PC-3 (cell line): ENCODE data around the gene BLM.

Source experiments
- EZH2 ChIP-seq: fragments of 300-600 bp; sonication (generic); IDR thresholded peaks from one replicate; pipeline ENCODE4 v1.6.1; 2017; ENCODE audit warnings: antibody characterized with exemption, mild to moderate bottlenecking, low read length; ENCODE audit not compliant: unreplicated experiment
- EZH2phosphoT487 ChIP-seq: fragments of 300-600 bp; sonication (generic); IDR thresholded peaks from 2 replicates; pipeline ENCODE4 v1.6.1; 2018; ENCODE audit warnings: mild to moderate bottlenecking, antibody characterized with exemption, low read length, borderline replicate concordance
- TF ChIP-seq, protein P1 (sequence below): fragments of 300-600 bp; sonication (generic); conservative IDR thresholded peaks from 2 replicates; pipeline ENCODE4 v1.5.1; 2017; ENCODE audit warnings: antibody characterized with exemption, low read depth, mild to moderate bottlenecking, low read length

DNA sequence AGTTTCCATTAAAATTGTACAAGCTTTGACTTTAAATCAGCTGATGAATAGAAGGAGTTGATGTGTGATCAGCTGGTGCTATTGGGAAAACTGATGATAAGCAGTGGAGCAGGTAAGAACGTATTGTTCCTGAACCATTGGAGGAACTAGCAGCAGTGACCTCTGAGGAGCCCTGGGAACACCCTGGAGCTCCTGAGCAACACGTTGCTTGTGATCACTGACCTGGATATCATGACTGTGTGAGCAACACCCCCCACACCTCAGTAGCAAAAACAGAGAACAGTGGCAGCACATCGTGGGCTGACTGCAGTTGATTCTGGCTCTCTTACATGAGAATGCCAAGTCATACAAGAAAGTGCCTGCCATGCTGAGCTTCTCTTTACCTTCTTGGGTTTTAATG lies 72.9 kb downstream of the BLM start:
- TF ChIP-seq, protein P1, sequence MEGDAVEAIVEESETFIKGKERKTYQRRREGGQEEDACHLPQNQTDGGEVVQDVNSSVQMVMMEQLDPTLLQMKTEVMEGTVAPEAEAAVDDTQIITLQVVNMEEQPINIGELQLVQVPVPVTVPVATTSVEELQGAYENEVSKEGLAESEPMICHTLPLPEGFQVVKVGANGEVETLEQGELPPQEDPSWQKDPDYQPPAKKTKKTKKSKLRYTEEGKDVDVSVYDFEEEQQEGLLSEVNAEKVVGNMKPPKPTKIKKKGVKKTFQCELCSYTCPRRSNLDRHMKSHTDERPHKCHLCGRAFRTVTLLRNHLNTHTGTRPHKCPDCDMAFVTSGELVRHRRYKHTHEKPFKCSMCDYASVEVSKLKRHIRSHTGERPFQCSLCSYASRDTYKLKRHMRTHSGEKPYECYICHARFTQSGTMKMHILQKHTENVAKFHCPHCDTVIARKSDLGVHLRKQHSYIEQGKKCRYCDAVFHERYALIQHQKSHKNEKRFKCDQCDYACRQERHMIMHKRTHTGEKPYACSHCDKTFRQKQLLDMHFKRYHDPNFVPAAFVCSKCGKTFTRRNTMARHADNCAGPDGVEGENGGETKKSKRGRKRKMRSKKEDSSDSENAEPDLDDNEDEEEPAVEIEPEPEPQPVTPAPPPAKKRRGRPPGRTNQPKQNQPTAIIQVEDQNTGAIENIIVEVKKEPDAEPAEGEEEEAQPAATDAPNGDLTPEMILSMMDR, result no peak
- TF ChIP-seq EZH2 (no peak), EZH2phosphoT487 (no peak)
